H9 (cell line): Measurements from ENCODE around the gene ACSL6. TPM values are rescaled to one million over a fixed set of nuclear protein-coding genes. Genes with fewer than 3 reads are reported as not detected.

Experiments
- DNase-seq: peaks from one replicate; pipeline ENCODE4 v3.0.0-alpha.2; 2017
- H2AFZ ChIP-seq: one replicate; pipeline ENCODE4 v1.6.1; 2013; ENCODE audit warnings: mild to moderate bottlenecking, low read length, control low read depth, moderate library complexity
- H2AK5ac ChIP-seq: 2 replicates; pipeline ENCODE4 v1.6.1; 2013; ENCODE audit warnings: low read length, control low read depth, mixed read lengths; ENCODE audit not compliant: insufficient read length
- H2BK120ac ChIP-seq: one replicate; pipeline ENCODE4 v1.6.1; 2013; ENCODE audit warnings: low read depth, mild to moderate bottlenecking, low read length, control low read depth, inconsistent platforms; ENCODE audit not compliant: poor library complexity, severe bottlenecking
- H2BK12ac ChIP-seq: 2 replicates; pipeline ENCODE4 v1.6.1; 2013; ENCODE audit warnings: low read length, control low read depth, mixed read lengths, low read depth; ENCODE audit not compliant: insufficient read length
- H2BK15ac ChIP-seq: 2 replicates; pipeline ENCODE4 v1.6.1; 2013; ENCODE audit warnings: low read depth, low read length, control low read depth
- H2BK20ac ChIP-seq: one replicate; pipeline ENCODE4 v1.6.1; 2013; ENCODE audit warnings: low read depth, mild to moderate bottlenecking, low read length, control low read depth, inconsistent platforms; ENCODE audit not compliant: poor library complexity, severe bottlenecking
- H2BK5ac ChIP-seq: 2 replicates; pipeline ENCODE4 v1.6.1; 2013; ENCODE audit warnings: low read length, control low read depth, mixed read lengths; ENCODE audit not compliant: insufficient read length
- H3K14ac ChIP-seq: 2 replicates; pipeline ENCODE4 v1.6.1; 2013; ENCODE audit warnings: low read length, control low read depth; ENCODE audit not compliant: insufficient read depth
- H3K18ac ChIP-seq: 2 replicates; pipeline ENCODE4 v1.6.1; 2013; ENCODE audit warnings: low read depth, mild to moderate bottlenecking, mixed read lengths, low read length, control low read depth; ENCODE audit not compliant: insufficient read length
- H3K23ac ChIP-seq: 2 replicates; pipeline ENCODE4 v1.6.1; 2013; ENCODE audit warnings: low read length, control low read depth, mixed read lengths, low read depth; ENCODE audit not compliant: insufficient read length
- H3K23me2 ChIP-seq: 2 replicates; pipeline ENCODE4 v1.6.1; 2013; ENCODE audit warnings: low read depth, mild to moderate bottlenecking, mixed read lengths, low read length, control low read depth; ENCODE audit not compliant: insufficient read length, poor library complexity, severe bottlenecking
- H3K27ac ChIP-seq: 2 replicates; pipeline ENCODE4 v1.5.1; 2013; ENCODE audit warnings: low read length, control low read depth, mixed read lengths, low read depth; ENCODE audit not compliant: insufficient read length
- H3K27me3 ChIP-seq: 2 replicates; pipeline ENCODE4 v1.6.1; 2013; ENCODE audit warnings: low read length, control low read depth, inconsistent platforms; ENCODE audit not compliant: insufficient read depth
- H3K4ac ChIP-seq: 2 replicates; pipeline ENCODE4 v1.6.1; 2013; ENCODE audit warnings: low read depth, mild to moderate bottlenecking, control low read depth, inconsistent platforms, low read length, moderate library complexity
- H3K4me1 ChIP-seq: 2 replicates; pipeline ENCODE4 v1.6.1; 2013; ENCODE audit warnings: low read length, control low read depth, inconsistent platforms; ENCODE audit not compliant: insufficient read depth
- H3K4me2 ChIP-seq: 2 replicates; pipeline ENCODE4 v1.6.1; 2013; ENCODE audit warnings: low read length, control low read depth, mixed read lengths; ENCODE audit not compliant: insufficient read length, insufficient read depth
- H3K56ac ChIP-seq: 2 replicates; pipeline ENCODE4 v1.6.1; 2013; ENCODE audit warnings: low read depth, mild to moderate bottlenecking, mixed read lengths, low read length, control low read depth; ENCODE audit not compliant: insufficient read length
- H3K79me1 ChIP-seq: 2 replicates; pipeline ENCODE4 v1.6.1; 2013; ENCODE audit warnings: low read depth, mild to moderate bottlenecking, moderate library complexity, low read length, control low read depth, inconsistent platforms; ENCODE audit not compliant: insufficient read depth, poor library complexity, severe bottlenecking
- H3K79me2 ChIP-seq: 2 replicates; pipeline ENCODE4 v1.6.1; 2013; ENCODE audit warnings: low read length, control low read depth, inconsistent platforms; ENCODE audit not compliant: insufficient read depth
- H3K9ac ChIP-seq: 2 replicates; pipeline ENCODE4 v1.6.1; 2013; ENCODE audit warnings: low read length, control low read depth, mixed read lengths; ENCODE audit not compliant: insufficient read length; ENCODE audit errors: extremely low read depth
- H3K9me3 ChIP-seq: one replicate; pipeline ENCODE4 v1.6.1; 2013; ENCODE audit warnings: low read depth, low read length, inconsistent platforms; ENCODE audit not compliant: control insufficient read depth
- H3T11ph ChIP-seq: one replicate; pipeline ENCODE4 v1.6.1; 2013; ENCODE audit warnings: mild to moderate bottlenecking, low read length, control low read depth, inconsistent platforms
- H4K20me1 ChIP-seq: one replicate; pipeline ENCODE4 v1.6.1; 2013; ENCODE audit not compliant: control insufficient read depth, insufficient read length, insufficient read depth
- H4K5ac ChIP-seq: 2 replicates; pipeline ENCODE4 v1.6.1; 2013; ENCODE audit warnings: low read depth, mild to moderate bottlenecking, mixed read lengths, low read length, control low read depth; ENCODE audit not compliant: insufficient read length
- H4K8ac ChIP-seq: replicated peaks from 2 replicates; pipeline ENCODE4 v1.6.1; 2013; ENCODE audit warnings: low read length, control low read depth, mixed read lengths, low read depth; ENCODE audit not compliant: insufficient read length
- H4K91ac ChIP-seq: 2 replicates; pipeline ENCODE4 v1.6.1; 2013; ENCODE audit warnings: low read depth, mild to moderate bottlenecking, moderate library complexity, mixed read lengths, low read length, control low read depth; ENCODE audit not compliant: insufficient read length
- H3K27ac Mint-ChIP-seq, 3 experiments: 2 replicates in 2 of 3; 3 replicates in 1 of 3; pipeline ENCODE4 v1.8.0; 2020 to 2021; ENCODE audit warnings: mixed read lengths in 3 of 3, mild to moderate bottlenecking in 1 of 3, moderate library complexity in 1 of 3
- H3K27me3 Mint-ChIP-seq: 2 replicates; pipeline ENCODE4 v1.8.0; 2021; ENCODE audit warnings: low read depth, mild to moderate bottlenecking, moderate library complexity, mixed read lengths
- H3K36me3 Mint-ChIP-seq, 3 experiments: 2 replicates in 2 of 3; 3 replicates in 1 of 3; pipeline ENCODE4 v1.8.0; 2020 to 2021; ENCODE audit warnings: low read depth in 3 of 3, mixed read lengths in 3 of 3; ENCODE audit not compliant: insufficient read depth in 1 of 3
- H3K4me1 Mint-ChIP-seq, 2 experiments: 2 replicates each; pipeline ENCODE4 v1.8.0; 2020; ENCODE audit warnings: mixed read lengths in 2 of 2
- H3K4me3 Mint-ChIP-seq, 2 experiments: 2 replicates in 1 of 2; 3 replicates in 1 of 2; pipeline ENCODE4 v1.8.0; 2020 to 2021; ENCODE audit warnings: mild to moderate bottlenecking in 2 of 2, mixed read lengths in 2 of 2, moderate library complexity in 1 of 2
- H3K9me3 Mint-ChIP-seq, 2 experiments: 2 replicates in 1 of 2; 3 replicates in 1 of 2; pipeline ENCODE4 v1.8.0; 2020; ENCODE audit warnings: mild to moderate bottlenecking in 2 of 2, mixed read lengths in 2 of 2, moderate library complexity in 1 of 2
- WGBS: extraction: QIAGEN DNeasy Blood & Tissue Kit; methylation state at CpG from one replicate; pipeline ENCODE4 v1.1.7; 2013; ENCODE audit warnings: missing lambda C conversion rate, low lambda C conversion rate, mixed read lengths; ENCODE audit not compliant: insufficient read length; ENCODE audit errors: extremely low coverage; 5-methylcytosine and 5-hydroxymethylcytosine counted together
- total RNA-seq: library from RNA; stranded (reverse); gene quantifications from 2 replicates; pipeline ENCODE4 v1.2.1, GENCODE V29; 2021
- TF ChIP-seq, protein P1 (sequence below): fragments of 200-600 bp; sonication (generic); conservative IDR thresholded peaks from 3 replicates; pipeline ENCODE4 v1.8.0; 2021; ENCODE audit warnings: antibody characterized with exemption, mild to moderate bottlenecking

Gene ACSL6
- total RNA-seq, 1 experiment from 2014 or later, result 1.6 TPM

GRCh38 chr5:131932235-131932634 is 79.2 kb downstream of the ACSL6 start:
- Mint-ChIP-seq H3K9me3 (peaks cover 18 to 30% of the 10 kb centered on the region in 2 experiments), H3K27ac (0 out of 7 replicates have a peak overlapping the region, but pooled peaks of 1 of the 3 experiments have one; percentile 46), H3K4me3 (no peak overlapping the region), H3K27me3 (no peaks in the 10 kb centered on the region; the same call in 1 of the 2 replicates), H3K4me1 (peaks cover 14 to 16% of the 10 kb centered on the region in 2 experiments), H3K36me3 (peaks cover 3 to 10% (median 3%) of the 10 kb centered on the region in 3 experiments; a peak in 4 of 7 replicates)
- Histone ChIP-seq H3K4me2 (no peak overlapping the region), H3K56ac (no peak overlapping the region), H3K23me2 (no peaks in the 10 kb centered on the region), H3K18ac (no peak overlapping the region), H3K79me1 (no peaks in the 10 kb centered on the region), H4K20me1 (no peaks in the 10 kb centered on the region), H4K8ac (no peak overlapping the region), H3T11ph (no peak overlapping the region), H4K5ac (no peak overlapping the region), H3K27ac (no peak overlapping the region), H3K79me2 (no peaks in the 10 kb centered on the region), H3K14ac (no peak overlapping the region), H2AFZ (no peak overlapping the region), H3K4me1 (peaks cover 2% of the 10 kb centered on the region; the same call in 1 of the 2 replicates), H2BK15ac (no peak overlapping the region), H4K91ac (no peak overlapping the region), H2BK20ac (no peak overlapping the region), H2AK5ac (no peak overlapping the region), H2BK12ac (no peak overlapping the region), H3K9ac (no peak overlapping the region), H3K23ac (no peak overlapping the region), H3K4ac (no peak overlapping the region), H3K27me3 (no peaks in the 10 kb centered on the region), H2BK120ac (no peak overlapping the region), H3K9me3 (no peaks in the 10 kb centered on the region), H2BK5ac (no peak overlapping the region)
- TF ChIP-seq, protein P1, sequence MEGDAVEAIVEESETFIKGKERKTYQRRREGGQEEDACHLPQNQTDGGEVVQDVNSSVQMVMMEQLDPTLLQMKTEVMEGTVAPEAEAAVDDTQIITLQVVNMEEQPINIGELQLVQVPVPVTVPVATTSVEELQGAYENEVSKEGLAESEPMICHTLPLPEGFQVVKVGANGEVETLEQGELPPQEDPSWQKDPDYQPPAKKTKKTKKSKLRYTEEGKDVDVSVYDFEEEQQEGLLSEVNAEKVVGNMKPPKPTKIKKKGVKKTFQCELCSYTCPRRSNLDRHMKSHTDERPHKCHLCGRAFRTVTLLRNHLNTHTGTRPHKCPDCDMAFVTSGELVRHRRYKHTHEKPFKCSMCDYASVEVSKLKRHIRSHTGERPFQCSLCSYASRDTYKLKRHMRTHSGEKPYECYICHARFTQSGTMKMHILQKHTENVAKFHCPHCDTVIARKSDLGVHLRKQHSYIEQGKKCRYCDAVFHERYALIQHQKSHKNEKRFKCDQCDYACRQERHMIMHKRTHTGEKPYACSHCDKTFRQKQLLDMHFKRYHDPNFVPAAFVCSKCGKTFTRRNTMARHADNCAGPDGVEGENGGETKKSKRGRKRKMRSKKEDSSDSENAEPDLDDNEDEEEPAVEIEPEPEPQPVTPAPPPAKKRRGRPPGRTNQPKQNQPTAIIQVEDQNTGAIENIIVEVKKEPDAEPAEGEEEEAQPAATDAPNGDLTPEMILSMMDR, result no peak
- DNase-seq, result peak; percentile 41
- WGBS, result no CpG with 5 or more reads among the region's 2 CpGs
